DOHH2 (cell line): ENCODE data around the gene PSMD14.
"Not testable (repeated sequence)": the region's sequence is repeated elsewhere in the genome, so short reads cannot be mapped to it uniquely, and the experiment has no call there.

Experiments
- H3F3A ChIP-seq: fragments of 200-600 bp; sonication (generic), shearing (Covaris generic); 2 replicates; pipeline ENCODE4 v1.6.0; 2016; ENCODE audit warnings: antibody characterized with exemption, mild to moderate bottlenecking; ENCODE audit not compliant: control insufficient read depth, insufficient read depth
- H3K27ac ChIP-seq: fragments of 200-600 bp; sonication (generic); 2 replicates; pipeline ENCODE4 v1.5.1; 2014; ENCODE audit warnings: low read depth, mild to moderate bottlenecking, low read length, moderate library complexity
- H3K27me3 ChIP-seq: fragments of 200-600 bp; sonication (generic); 2 replicates; pipeline ENCODE4 v1.6.1; 2014; ENCODE audit warnings: mild to moderate bottlenecking, low read length, mixed read lengths; ENCODE audit not compliant: control insufficient read depth
- H3K36me3 ChIP-seq: fragments of 200-600 bp; sonication (generic); 2 replicates; pipeline ENCODE4 v1.6.1; 2014; ENCODE audit warnings: mild to moderate bottlenecking, low read length, moderate library complexity, mixed read lengths; ENCODE audit not compliant: control insufficient read depth
- H3K4me1 ChIP-seq: fragments of 200-600 bp; sonication (generic); 2 replicates; pipeline ENCODE4 v1.6.1; 2014; ENCODE audit warnings: mild to moderate bottlenecking, low read length, mixed read lengths; ENCODE audit not compliant: control insufficient read depth
- H3K4me2 ChIP-seq: fragments of 200-600 bp; sonication (generic); 2 replicates; pipeline ENCODE4 v1.6.0; 2014; ENCODE audit warnings: mild to moderate bottlenecking, low read length, moderate library complexity
- H3K4me3 ChIP-seq: fragments of 200-600 bp; sonication (generic); 2 replicates; pipeline ENCODE4 v1.5.1; 2014; ENCODE audit warnings: mild to moderate bottlenecking, low read length, mixed read lengths
- H3K79me2 ChIP-seq: fragments of 200-600 bp; sonication (generic); 2 replicates; pipeline ENCODE4 v1.6.1; 2014; ENCODE audit warnings: mild to moderate bottlenecking, low read length, mixed read lengths; ENCODE audit not compliant: control insufficient read depth
- H3K9me2 ChIP-seq: fragments of 200-600 bp; sonication (generic); replicated peaks from 2 replicates; pipeline ENCODE4 v1.6.1; 2014; ENCODE audit warnings: mild to moderate bottlenecking, low read length, mixed read lengths; ENCODE audit not compliant: control insufficient read depth
- H3K9me3 ChIP-seq: fragments of 200-600 bp; sonication (generic); 2 replicates; pipeline ENCODE4 v1.6.1; 2014; ENCODE audit warnings: antibody characterized with exemption, low read length, mixed read lengths; ENCODE audit not compliant: control insufficient read depth, insufficient read depth
- H4K20me1 ChIP-seq: fragments of 200-600 bp; sonication (generic); 2 replicates; pipeline ENCODE4 v1.6.0; 2014; ENCODE audit warnings: low read depth, mild to moderate bottlenecking, antibody characterized with exemption, low read length, moderate library complexity; ENCODE audit not compliant: control insufficient read depth, insufficient read depth
- EZH2phosphoT487 ChIP-seq: fragments of 200-600 bp; sonication (generic); IDR thresholded peaks from 2 replicates; pipeline ENCODE4 v1.6.1; 2017; ENCODE audit warnings: borderline replicate concordance, mild to moderate bottlenecking, antibody characterized with exemption, low read length, moderate library complexity, mixed read lengths
- TF ChIP-seq, protein P1 (sequence below): fragments of 200-600 bp; sonication (generic); IDR thresholded peaks from one replicate; pipeline ENCODE4 v1.5.1; 2014; ENCODE audit warnings: antibody characterized with exemption, mild to moderate bottlenecking, low read depth, low read length; ENCODE audit not compliant: poor library complexity, severe bottlenecking

PSMD14 gene

DNA sequence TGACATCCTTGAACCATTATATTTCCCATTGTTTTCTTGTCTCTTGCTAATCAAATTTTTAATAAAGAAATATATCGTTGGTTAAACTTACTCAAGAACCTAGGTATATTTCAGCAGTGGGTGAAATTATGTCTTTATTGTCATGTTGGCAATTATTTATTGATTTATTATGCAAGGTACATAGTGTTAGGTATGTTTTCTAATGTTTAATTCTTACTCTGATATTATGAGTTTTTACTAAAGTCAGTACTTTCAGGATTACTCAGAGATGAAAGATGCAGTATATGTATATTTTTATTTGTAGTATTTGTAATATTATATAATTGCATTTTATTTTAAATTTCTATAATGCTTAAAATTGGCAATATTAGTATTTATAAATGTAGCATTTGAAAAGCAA is 46.9 kb downstream of the PSMD14 start:
- Histone ChIP-seq H4K20me1 (no peaks in the 10 kb centered on the region), H3K36me3 (peaks cover 23% of the 10 kb centered on the region), H3K27me3 (no peaks in the 10 kb centered on the region), H3K4me2 (no peak overlapping the region), H3F3A (no peaks in the 10 kb centered on the region), H3K79me2 (peaks cover 88% of the 10 kb centered on the region), H3K9me3 (peaks cover 4% of the 10 kb centered on the region; the same call in 1 of the 2 replicates), H3K27ac (no peak overlapping the region), H3K4me1 (peaks cover 12% of the 10 kb centered on the region), H3K9me2 (no peaks in the 10 kb centered on the region), H3K4me3 (no peak overlapping the region)
- TF ChIP-seq, protein P1, sequence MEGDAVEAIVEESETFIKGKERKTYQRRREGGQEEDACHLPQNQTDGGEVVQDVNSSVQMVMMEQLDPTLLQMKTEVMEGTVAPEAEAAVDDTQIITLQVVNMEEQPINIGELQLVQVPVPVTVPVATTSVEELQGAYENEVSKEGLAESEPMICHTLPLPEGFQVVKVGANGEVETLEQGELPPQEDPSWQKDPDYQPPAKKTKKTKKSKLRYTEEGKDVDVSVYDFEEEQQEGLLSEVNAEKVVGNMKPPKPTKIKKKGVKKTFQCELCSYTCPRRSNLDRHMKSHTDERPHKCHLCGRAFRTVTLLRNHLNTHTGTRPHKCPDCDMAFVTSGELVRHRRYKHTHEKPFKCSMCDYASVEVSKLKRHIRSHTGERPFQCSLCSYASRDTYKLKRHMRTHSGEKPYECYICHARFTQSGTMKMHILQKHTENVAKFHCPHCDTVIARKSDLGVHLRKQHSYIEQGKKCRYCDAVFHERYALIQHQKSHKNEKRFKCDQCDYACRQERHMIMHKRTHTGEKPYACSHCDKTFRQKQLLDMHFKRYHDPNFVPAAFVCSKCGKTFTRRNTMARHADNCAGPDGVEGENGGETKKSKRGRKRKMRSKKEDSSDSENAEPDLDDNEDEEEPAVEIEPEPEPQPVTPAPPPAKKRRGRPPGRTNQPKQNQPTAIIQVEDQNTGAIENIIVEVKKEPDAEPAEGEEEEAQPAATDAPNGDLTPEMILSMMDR: no peak

DNA sequence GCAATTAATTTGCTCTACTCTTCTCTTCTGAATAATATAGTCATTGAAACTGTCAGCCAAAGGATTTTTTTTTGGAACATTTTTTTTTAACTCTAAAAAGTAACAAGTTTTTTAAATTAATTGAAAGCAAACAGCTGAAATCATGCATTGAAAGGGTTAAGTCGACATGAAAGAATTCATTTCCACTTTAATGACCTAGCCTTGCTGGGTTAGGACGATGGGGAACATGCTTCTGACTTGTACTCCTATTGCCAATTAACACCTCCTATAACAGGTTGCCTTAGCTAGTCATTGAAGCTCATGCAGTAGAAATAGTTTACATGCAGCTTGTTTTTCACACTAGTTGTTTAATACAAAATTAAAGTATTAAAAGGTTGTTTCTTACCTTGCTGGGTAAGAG is 47.8 kb downstream of the PSMD14 start:
- Histone ChIP-seq H4K20me1 (no peaks in the 10 kb centered on the region), H3K27ac (no peak overlapping the region), H3K27me3 (no peaks in the 10 kb centered on the region), H3K9me2 (no peaks in the 10 kb centered on the region), H3K4me2 (no peak overlapping the region), H3K4me1 (peaks cover 12% of the 10 kb centered on the region), H3K79me2 (peaks cover 84% of the 10 kb centered on the region), H3K4me3 (no peak overlapping the region), H3F3A (no peaks in the 10 kb centered on the region), H3K9me3 (peaks cover 4% of the 10 kb centered on the region; the same call in 1 of the 2 replicates), H3K36me3 (peaks cover 23% of the 10 kb centered on the region)
- TF ChIP-seq, protein P1: no peak
- TF ChIP-seq EZH2phosphoT487: no peak

GRCh38 chr2:161357097-161357496 is 48.9 kb downstream of the PSMD14 start:
- Histone ChIP-seq H3K4me2 (no peak overlapping the region), H3K4me3 (no peak overlapping the region), H3K9me3 (peaks cover 4% of the 10 kb centered on the region; the same call in 1 of the 2 replicates), H4K20me1 (no peaks in the 10 kb centered on the region), H3K27ac (no peak overlapping the region), H3K27me3 (no peaks in the 10 kb centered on the region), H3K36me3 (peaks cover 27% of the 10 kb centered on the region), H3K9me2 (no peaks in the 10 kb centered on the region), H3F3A (no peaks in the 10 kb centered on the region), H3K79me2 (peaks cover 80% of the 10 kb centered on the region), H3K4me1 (peaks cover 12% of the 10 kb centered on the region)
- TF ChIP-seq, protein P1: no peak
- TF ChIP-seq EZH2phosphoT487: no peak

GRCh38 chr2:161358838-161359237 is 50.6 kb downstream of the PSMD14 start:
- H3K4me1 ChIP-seq: no peaks in the 10 kb centered on the region
- H3K27me3 ChIP-seq: no peaks in the 10 kb centered on the region

DNA sequence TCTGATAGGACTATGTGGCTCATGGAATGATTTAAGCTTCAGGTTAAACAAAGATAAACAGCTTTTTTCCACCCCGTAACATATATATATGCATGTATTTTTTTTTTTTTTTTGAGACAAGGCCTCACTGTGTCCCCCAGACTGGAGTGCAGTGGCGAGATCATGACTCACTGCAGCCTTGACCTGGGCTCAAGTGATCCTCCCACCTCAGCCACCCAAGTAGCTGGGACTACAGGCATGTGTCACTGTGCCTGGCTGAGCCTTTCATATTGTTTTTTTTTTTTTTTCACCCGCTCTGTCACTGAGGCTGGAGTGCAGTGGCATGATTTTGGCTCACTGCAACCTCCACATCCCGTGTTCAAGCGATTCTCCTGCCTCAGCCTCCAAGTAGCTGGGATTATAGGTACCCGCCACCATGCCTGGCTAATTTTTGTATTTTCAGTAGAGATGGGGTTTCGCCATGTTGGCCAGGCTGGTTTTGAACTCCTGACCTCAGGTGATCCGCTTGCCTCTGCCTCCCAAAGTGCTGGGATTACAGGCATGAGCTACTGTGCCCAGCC is 52.0 kb downstream of the PSMD14 start:
- H3K9me2 ChIP-seq, H3K4me1 ChIP-seq, H3K4me3 ChIP-seq, H3F3A ChIP-seq, H3K27me3 ChIP-seq, H3K27ac ChIP-seq, H3K4me2 ChIP-seq, H3K9me3 ChIP-seq, H4K20me1 ChIP-seq: not testable (repeated sequence)
- Histone ChIP-seq H3K79me2 (peaks cover 76% of the 10 kb centered on the region), H3K36me3 (peaks cover 32% of the 10 kb centered on the region)

More at GRCh38 chr2:161358838-161359237, 50.6 kb downstream of the PSMD14 start:
- Histone ChIP-seq H3K9me3 (peaks cover 4% of the 10 kb centered on the region; the same call in 1 of the 2 replicates), H4K20me1 (no peaks in the 10 kb centered on the region), H3K36me3 (peaks cover 32% of the 10 kb centered on the region), H3K27ac (no peak overlapping the region), H3K4me3 (no peak overlapping the region), H3F3A (no peaks in the 10 kb centered on the region), H3K79me2 (peaks cover 77% of the 10 kb centered on the region), H3K4me2 (no peak overlapping the region), H3K9me2 (no peaks in the 10 kb centered on the region)
- TF ChIP-seq EZH2phosphoT487: no peak
- TF ChIP-seq, protein P1: no peak
